Right lobe of liver (tissue), 4 donors: Measurements from ENCODE around the gene ADAMTS2.

Source experiments
- POLR2A ChIP-seq: fragments of 450-650 bp; IDR thresholded peaks from one replicate; pipeline ENCODE4 v1.6.1; 2017; ENCODE audit warnings: antibody characterized with exemption, mild to moderate bottlenecking
- TF ChIP-seq, protein P1 (sequence below), 4 donors: fragments of 200-600 bp in 3 of 4; fragments of 450-650 bp in 1 of 4; IDR thresholded peaks; one replicate each; pipeline versions ENCODE4 v1.5.1 to v1.8.0; 2016 to 2022; ENCODE audit warnings: antibody characterized with exemption in 4 of 4, mild to moderate bottlenecking in 2 of 4
- donor health status: DM: no; HTN: no; CAD: no.
- donor health status: DM: no; HTN: no; CAD: no.
- donor health status: DM: no; HTN: yes; CAD: no.

DNA sequence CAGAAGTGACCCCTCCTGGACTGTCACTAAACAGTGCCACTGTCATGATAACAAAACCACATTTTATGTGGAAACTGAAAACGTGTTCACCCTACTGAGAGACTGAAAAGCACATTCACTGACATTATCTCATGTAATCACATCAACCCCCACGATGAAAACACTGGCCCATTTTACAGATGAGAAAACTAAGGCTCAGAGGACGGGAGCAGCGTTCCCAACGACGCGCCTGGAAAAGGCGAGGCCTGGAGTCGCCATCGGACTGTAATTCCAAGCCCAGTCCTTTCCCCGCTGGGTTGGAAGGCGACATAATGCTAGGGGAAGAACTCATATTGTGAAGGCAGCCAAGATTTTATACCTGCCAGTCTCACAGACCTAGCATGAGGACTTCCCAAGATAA, 140.0 kb downstream of the ADAMTS2 start:
- TF ChIP-seq, protein P1, sequence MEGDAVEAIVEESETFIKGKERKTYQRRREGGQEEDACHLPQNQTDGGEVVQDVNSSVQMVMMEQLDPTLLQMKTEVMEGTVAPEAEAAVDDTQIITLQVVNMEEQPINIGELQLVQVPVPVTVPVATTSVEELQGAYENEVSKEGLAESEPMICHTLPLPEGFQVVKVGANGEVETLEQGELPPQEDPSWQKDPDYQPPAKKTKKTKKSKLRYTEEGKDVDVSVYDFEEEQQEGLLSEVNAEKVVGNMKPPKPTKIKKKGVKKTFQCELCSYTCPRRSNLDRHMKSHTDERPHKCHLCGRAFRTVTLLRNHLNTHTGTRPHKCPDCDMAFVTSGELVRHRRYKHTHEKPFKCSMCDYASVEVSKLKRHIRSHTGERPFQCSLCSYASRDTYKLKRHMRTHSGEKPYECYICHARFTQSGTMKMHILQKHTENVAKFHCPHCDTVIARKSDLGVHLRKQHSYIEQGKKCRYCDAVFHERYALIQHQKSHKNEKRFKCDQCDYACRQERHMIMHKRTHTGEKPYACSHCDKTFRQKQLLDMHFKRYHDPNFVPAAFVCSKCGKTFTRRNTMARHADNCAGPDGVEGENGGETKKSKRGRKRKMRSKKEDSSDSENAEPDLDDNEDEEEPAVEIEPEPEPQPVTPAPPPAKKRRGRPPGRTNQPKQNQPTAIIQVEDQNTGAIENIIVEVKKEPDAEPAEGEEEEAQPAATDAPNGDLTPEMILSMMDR (IDR thresholded peaks at IDR 0.05): no peak
- TF ChIP-seq POLR2A: no peak
